Panc1 (cell line): ENCODE results near the gene NANOGP8. TPM values are rescaled to one million over a fixed set of nuclear protein-coding genes. Genes with fewer than 3 reads are reported as not detected.

Experiments used
- ATAC-seq: fragments of 200-7000 bp; cut with Tn5 transposase; 2 replicates; pipeline ENCODE4 v1.9.1; 2020; ENCODE audit warnings: mild to moderate bottlenecking, moderate library complexity
- BruUV-seq: library from RNA; stranded (reverse); fragments of 400-500 nt; replicated peaks from 2 replicates; lab custom pipeline; 2021; lab: Mats Ljungman, UMichigan
- CTCF ChIA-PET: fragments of 300-600 bp; sonication (Branson Sonifier 250); formaldehyde crosslinking; loops from one replicate; lab custom pipeline; 2022; ENCODE audit warnings: antibody characterized with exemption; lab: Charles Lee
- POLR2A ChIA-PET: fragments of 300-600 bp; sonication (Branson Sonifier 250); formaldehyde crosslinking; loops from one replicate; lab custom pipeline; 2022; ENCODE audit warnings: antibody characterized with exemption; lab: Charles Lee
- DNase-seq: peaks from one replicate; pipeline ENCODE4 v3.0.0-alpha.2; 2010; ENCODE audit warnings: low read depth, low spot score
- H3K27ac ChIP-seq: 2 replicates; pipeline ENCODE4 v1.5.1; 2011; ENCODE audit warnings: mild to moderate bottlenecking, low read length, inconsistent platforms
- H3K27me3 ChIP-seq: fragments of 200-500 bp; sonication (Bioruptor generic); 2 replicates; pipeline ENCODE4 v1.6.0; 2014; ENCODE audit warnings: low read length, inconsistent platforms; ENCODE audit not compliant: control insufficient read depth, insufficient read depth
- H3K36me3 ChIP-seq: fragments of 200-500 bp; sonication (Bioruptor generic); 2 replicates; pipeline ENCODE4 v1.5.1; 2014; ENCODE audit warnings: inconsistent platforms, mild to moderate bottlenecking, low read length, moderate library complexity; ENCODE audit not compliant: control insufficient read depth, insufficient read depth
- H3K4me1 ChIP-seq: 2 replicates; pipeline ENCODE4 v1.5.1; 2011; ENCODE audit warnings: inconsistent platforms, mild to moderate bottlenecking, low read length, moderate library complexity; ENCODE audit not compliant: control insufficient read depth, insufficient read depth
- H3K4me3 ChIP-seq, 2 experiments: 2 replicates each; pipeline ENCODE4 v1.5.1; 2011 to 2012; ENCODE audit warnings: low read depth in 2 of 2, low read length in 2 of 2, mild to moderate bottlenecking in 2 of 2, inconsistent platforms in 1 of 2, moderate library complexity in 1 of 2
- H3K9me3 ChIP-seq: fragments of 200-500 bp; sonication (Bioruptor generic); 2 replicates; pipeline ENCODE4 v1.5.1; 2014; ENCODE audit warnings: low read depth, mild to moderate bottlenecking, inconsistent platforms, low read length, moderate library complexity; ENCODE audit not compliant: control insufficient read depth, insufficient read depth
- CTCF ChIP-seq: fragments of 450-650 bp; IDR thresholded peaks from 2 replicates; pipeline ENCODE4 v1.5.1; 2017; ENCODE audit warnings: mild to moderate bottlenecking
- POLR2AphosphoS5 ChIP-seq: IDR thresholded peaks from 2 replicates; pipeline ENCODE4 v1.6.1; 2012; ENCODE audit warnings: mild to moderate bottlenecking, low read depth, low read length, moderate library complexity
- REST ChIP-seq, 2 experiments: IDR thresholded peaks; 2 replicates each; pipeline ENCODE4 v1.6.1; 2011 to 2012; ENCODE audit warnings: low read depth in 2 of 2, control low read depth in 1 of 2, low read length in 1 of 2, mild to moderate bottlenecking in 1 of 2, moderate library complexity in 1 of 2; ENCODE audit not compliant: insufficient read depth in 1 of 2
- SIN3A ChIP-seq: IDR thresholded peaks from 2 replicates; pipeline ENCODE4 v1.6.1; 2012; ENCODE audit warnings: low read depth, mild to moderate bottlenecking, low read length, moderate library complexity, borderline replicate concordance; ENCODE audit not compliant: insufficient read depth
- TCF7L2 ChIP-seq: IDR thresholded peaks from 2 replicates; pipeline ENCODE4 v1.6.1; 2011; ENCODE audit warnings: mild to moderate bottlenecking, low read depth, low read length, inconsistent platforms
- in situ Hi-C: cut with HindIII; loops from 2 replicates; pipeline ENCODE4 v1.10.0; 2016; ENCODE audit warnings: low sequenced_read_pairs, low pct_unique_long_range_greater_than_20kb
- intact Hi-C: fragments of 100-400 bp; cut with micrococcal nuclease; formaldehyde crosslinking; loops from one replicate; pipeline ENCODE4 v1.10.0; 2022; ENCODE audit not compliant: unreplicated experiment
- total RNA-seq: library from RNA; stranded (reverse); gene quantifications from one replicate; pipeline ENCODE4 v1.2.1, GENCODE V29; 2021; ENCODE audit not compliant: unreplicated experiment

Gene NANOGP8
- total RNA-seq, 1 experiment from 2014 or later, result not detected

- H3K36me3 ChIP-seq, result no peaks in the 10 kb centered on the region
- DNase-seq, result no peak
- H3K4me1 ChIP-seq, result no peaks in the 10 kb centered on the region
- no peak for ATAC-seq
- no peak overlapping the region for H3K4me3 ChIP-seq
- BruUV-seq, result no TSS peak
- H3K27ac ChIP-seq, result no peak overlapping the region
- CTCF ChIA-PET, result no interaction called here
- intact Hi-C loops (no loop called here), in situ Hi-C loops (no loop called here)
- POLR2A ChIA-PET, result no interaction called here
- no peak for TF ChIP-seq SIN3A
- TF ChIP-seq POLR2AphosphoS5, result no peak
- no peaks in the 10 kb centered on the region for H3K27me3 ChIP-seq
- H3K9me3 ChIP-seq, result no peaks in the 10 kb centered on the region
These were observed 27.3 kb upstream of the NANOGP8 start for GRCh38 chr15:35112346-35112745.

GRCh38 chr15:35111861-35112260 is 26.8 kb upstream of the NANOGP8 start:
- no peaks in the 10 kb centered on the region for H3K9me3 ChIP-seq
- CTCF ChIA-PET, result no interaction called here
- no peaks in the 10 kb centered on the region for H3K36me3 ChIP-seq
- DNase-seq, result no peak
- no peak for TF ChIP-seq SIN3A
- TF ChIP-seq TCF7L2, result no peak
- no peak for TF ChIP-seq CTCF
- ATAC-seq, result no peak
- no peaks in the 10 kb centered on the region for H3K4me1 ChIP-seq
- intact Hi-C loops (no loop called here), in situ Hi-C loops (no loop called here)
- H3K4me3 ChIP-seq, result no peak overlapping the region
- H3K27ac ChIP-seq, result no peak overlapping the region
- BruUV-seq, result no TSS peak
- POLR2A ChIA-PET, result no interaction called here
- H3K27me3 ChIP-seq, result no peaks in the 10 kb centered on the region

GRCh38 chr15:35108453-35108852 is 23.4 kb upstream of the NANOGP8 start:
- Histone ChIP-seq H3K9me3 (no peaks in the 10 kb centered on the region), H3K36me3 (no peaks in the 10 kb centered on the region), H3K27me3 (no peaks in the 10 kb centered on the region), H3K4me1 (no peaks in the 10 kb centered on the region), H3K4me3 (no peak overlapping the region), H3K27ac (no peak overlapping the region)
- no peak for TF ChIP-seq POLR2AphosphoS5
- no peak for TF ChIP-seq TCF7L2
- TF ChIP-seq REST (IDR thresholded peaks at IDR 0.05; ENCODE audit: insufficient read depth in 1 of 2, low read depth in 2 of 2, low read length in 1 of 2), result no peak
- TF ChIP-seq CTCF, result no peak
- TF ChIP-seq SIN3A, result no peak
- no peak for ATAC-seq
- intact Hi-C loops, result no loop called here
- ChIA-PET POLR2A (no interaction called here), CTCF (no interaction called here)
- DNase-seq, result no peak
- in situ Hi-C loops, result no loop called here
- no TSS peak for BruUV-seq
